K562 (cell line): ENCODE results near the gene CASP9. TPM values are rescaled to one million over a fixed set of nuclear protein-coding genes. Genes with fewer than 3 reads are reported as not detected.

Experiments used
- ATF7 ChIP-seq: fragments of 450-650 bp; IDR thresholded peaks from 2 replicates; pipeline ENCODE4 v1.7.1; 2014; ENCODE audit warnings: mild to moderate bottlenecking, moderate library complexity
- CBX5 ChIP-seq: IDR thresholded peaks from 2 replicates; pipeline ENCODE4 v1.6.1; 2014; ENCODE audit warnings: low read depth, borderline replicate concordance
- FOS ChIP-seq: IDR thresholded peaks from 3 replicates; pipeline ENCODE4 v1.6.1; 2011; ENCODE audit not compliant: insufficient read length; ENCODE audit errors: extremely low read depth
- KDM5B ChIP-seq: fragments of 200-600 bp; sonication (generic); IDR thresholded peaks from 2 replicates; pipeline ENCODE4 v1.6.1; 2012; ENCODE audit warnings: low read depth, mild to moderate bottlenecking, moderate library complexity, low read length, control low read depth, inconsistent platforms; ENCODE audit not compliant: insufficient replicate concordance
- MCM7 ChIP-seq, 2 experiments: fragments of 450-650 bp; IDR thresholded peaks; 2 replicates each; pipeline ENCODE4 v1.6.1; 2016 to 2018
- TARDBP ChIP-seq: fragments of 450-650 bp; IDR thresholded peaks from 2 replicates; pipeline ENCODE4 v1.6.1; 2016
- TEAD1 ChIP-seq, 2 experiments: fragments of 450-650 bp in 1 of 2; sonication (generic) in 1 of 2; formaldehyde crosslinking; IDR thresholded peaks; 2 replicates each; pipeline versions ENCODE4 v1.4.0 to v1.8.0; 2020 to 2022; ENCODE audit warnings: mild to moderate bottlenecking in 2 of 2, missing genetic modification reagents in 1 of 2
- ZNF695 ChIP-seq: fragments of 450-650 bp; formaldehyde crosslinking; IDR thresholded peaks from 2 replicates; pipeline ENCODE4 v1.4.0; 2020; ENCODE audit warnings: mild to moderate bottlenecking, moderate library complexity
- ZNF696 ChIP-seq: fragments of 250-450 bp; sonication (Bioruptor Pico); conservative IDR thresholded peaks from 2 replicates; pipeline ENCODE4 v1.4.0; 2020; ENCODE audit warnings: mild to moderate bottlenecking, moderate library complexity
- polyA plus RNA-seq, 8 experiments: library from polyadenylated mRNA; depleted of rRNA in 4 of 8; stranded (reverse) in 5 of 8; unstranded in 3 of 8; fragments of >200 nt; fragmentation: Nextera tagmentation in 2 of 8; fragmentation: Illumina TruSeq in 1 of 8; extraction: Ambion mirVana in 2 of 8; extraction: Trizol in 1 of 8; gene quantifications; 2 replicates each; pipeline versions ENCODE4 v1.2.1 to v1.2.3, GENCODE V29; 2011 to 2014; ENCODE audit warnings: inconsistent platforms in 1 of 8, missing spikeins in 1 of 8
- total RNA-seq, 7 experiments: library from RNA; depleted of rRNA in 6 of 7; stranded (reverse); fragments of >200 nt in 6 of 7; fragmentation: Illumina TruSeq in 2 of 7; extraction: Trizol in 2 of 7; gene quantifications; 2 replicates each; pipeline versions ENCODE4 v1.2.1 to v1.2.3, GENCODE V29; 2011 to 2021; ENCODE audit warnings: low replicate concordance in 1 of 7
- TF ChIP-seq, protein P1 (sequence below): fragments of 450-650 bp; IDR thresholded peaks from 2 replicates; pipeline ENCODE4 v1.6.1; 2016; ENCODE audit warnings: mild to moderate bottlenecking, moderate library complexity
- TF ChIP-seq, protein P2 (sequence below), 2 experiments: fragments of 450-650 bp in 1 of 2; sonication (generic) in 1 of 2; formaldehyde crosslinking; conservative IDR thresholded peaks; 2 replicates each; pipeline versions ENCODE4 v1.4.0 to v1.8.1; 2020 to 2022; ENCODE audit warnings: mild to moderate bottlenecking in 1 of 2, missing genetic modification reagents in 1 of 2
- TF ChIP-seq, protein P3 (sequence below): fragments of 450-650 bp; IDR thresholded peaks from 2 replicates; pipeline ENCODE4 v1.6.1; 2017; ENCODE audit warnings: antibody characterized with exemption
- TF ChIP-seq, protein P4 (sequence below): fragments of 250-450 bp; sonication (Bioruptor Pico); IDR thresholded peaks from 2 replicates; pipeline ENCODE4 v1.5.0; 2021

CASP9 gene
- total and polyA plus RNA-seq, 9 of the 15 experiments (the other 6 are each of a cell fraction or from before 2014, with no cell fraction given) = 10.8 to 54.1 (median 30.7) TPM

DNA sequence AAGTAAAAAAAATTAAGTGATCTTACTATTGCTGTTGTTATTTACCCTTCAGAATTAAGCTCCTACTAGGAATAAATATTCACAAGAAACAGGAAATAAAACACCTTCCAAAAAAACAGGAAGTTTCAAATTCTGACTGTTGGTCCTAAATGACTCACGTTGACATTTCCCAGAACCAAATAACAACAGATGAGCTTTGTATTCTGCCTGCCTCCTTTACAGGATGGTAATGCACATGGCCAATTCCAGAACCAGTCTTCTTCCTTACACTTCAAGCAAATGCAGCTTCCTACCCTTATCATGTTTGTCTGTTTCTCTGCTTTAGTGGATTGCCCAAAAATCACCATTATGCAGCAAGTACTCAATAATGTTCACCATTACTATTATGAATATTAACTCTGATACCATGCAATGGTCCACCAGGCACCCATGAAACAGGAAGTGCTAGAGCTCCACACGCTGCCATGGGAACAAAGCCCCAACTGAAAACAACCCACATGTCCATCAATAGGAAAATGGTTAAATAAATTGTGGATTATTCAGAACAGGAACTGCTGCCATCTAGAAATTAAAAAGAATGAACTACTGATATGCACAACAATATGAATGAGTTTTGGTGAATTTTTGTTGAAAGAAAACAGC, 8.9 kb downstream of the CASP9 start (continued):
- TF ChIP-seq, protein P1, sequence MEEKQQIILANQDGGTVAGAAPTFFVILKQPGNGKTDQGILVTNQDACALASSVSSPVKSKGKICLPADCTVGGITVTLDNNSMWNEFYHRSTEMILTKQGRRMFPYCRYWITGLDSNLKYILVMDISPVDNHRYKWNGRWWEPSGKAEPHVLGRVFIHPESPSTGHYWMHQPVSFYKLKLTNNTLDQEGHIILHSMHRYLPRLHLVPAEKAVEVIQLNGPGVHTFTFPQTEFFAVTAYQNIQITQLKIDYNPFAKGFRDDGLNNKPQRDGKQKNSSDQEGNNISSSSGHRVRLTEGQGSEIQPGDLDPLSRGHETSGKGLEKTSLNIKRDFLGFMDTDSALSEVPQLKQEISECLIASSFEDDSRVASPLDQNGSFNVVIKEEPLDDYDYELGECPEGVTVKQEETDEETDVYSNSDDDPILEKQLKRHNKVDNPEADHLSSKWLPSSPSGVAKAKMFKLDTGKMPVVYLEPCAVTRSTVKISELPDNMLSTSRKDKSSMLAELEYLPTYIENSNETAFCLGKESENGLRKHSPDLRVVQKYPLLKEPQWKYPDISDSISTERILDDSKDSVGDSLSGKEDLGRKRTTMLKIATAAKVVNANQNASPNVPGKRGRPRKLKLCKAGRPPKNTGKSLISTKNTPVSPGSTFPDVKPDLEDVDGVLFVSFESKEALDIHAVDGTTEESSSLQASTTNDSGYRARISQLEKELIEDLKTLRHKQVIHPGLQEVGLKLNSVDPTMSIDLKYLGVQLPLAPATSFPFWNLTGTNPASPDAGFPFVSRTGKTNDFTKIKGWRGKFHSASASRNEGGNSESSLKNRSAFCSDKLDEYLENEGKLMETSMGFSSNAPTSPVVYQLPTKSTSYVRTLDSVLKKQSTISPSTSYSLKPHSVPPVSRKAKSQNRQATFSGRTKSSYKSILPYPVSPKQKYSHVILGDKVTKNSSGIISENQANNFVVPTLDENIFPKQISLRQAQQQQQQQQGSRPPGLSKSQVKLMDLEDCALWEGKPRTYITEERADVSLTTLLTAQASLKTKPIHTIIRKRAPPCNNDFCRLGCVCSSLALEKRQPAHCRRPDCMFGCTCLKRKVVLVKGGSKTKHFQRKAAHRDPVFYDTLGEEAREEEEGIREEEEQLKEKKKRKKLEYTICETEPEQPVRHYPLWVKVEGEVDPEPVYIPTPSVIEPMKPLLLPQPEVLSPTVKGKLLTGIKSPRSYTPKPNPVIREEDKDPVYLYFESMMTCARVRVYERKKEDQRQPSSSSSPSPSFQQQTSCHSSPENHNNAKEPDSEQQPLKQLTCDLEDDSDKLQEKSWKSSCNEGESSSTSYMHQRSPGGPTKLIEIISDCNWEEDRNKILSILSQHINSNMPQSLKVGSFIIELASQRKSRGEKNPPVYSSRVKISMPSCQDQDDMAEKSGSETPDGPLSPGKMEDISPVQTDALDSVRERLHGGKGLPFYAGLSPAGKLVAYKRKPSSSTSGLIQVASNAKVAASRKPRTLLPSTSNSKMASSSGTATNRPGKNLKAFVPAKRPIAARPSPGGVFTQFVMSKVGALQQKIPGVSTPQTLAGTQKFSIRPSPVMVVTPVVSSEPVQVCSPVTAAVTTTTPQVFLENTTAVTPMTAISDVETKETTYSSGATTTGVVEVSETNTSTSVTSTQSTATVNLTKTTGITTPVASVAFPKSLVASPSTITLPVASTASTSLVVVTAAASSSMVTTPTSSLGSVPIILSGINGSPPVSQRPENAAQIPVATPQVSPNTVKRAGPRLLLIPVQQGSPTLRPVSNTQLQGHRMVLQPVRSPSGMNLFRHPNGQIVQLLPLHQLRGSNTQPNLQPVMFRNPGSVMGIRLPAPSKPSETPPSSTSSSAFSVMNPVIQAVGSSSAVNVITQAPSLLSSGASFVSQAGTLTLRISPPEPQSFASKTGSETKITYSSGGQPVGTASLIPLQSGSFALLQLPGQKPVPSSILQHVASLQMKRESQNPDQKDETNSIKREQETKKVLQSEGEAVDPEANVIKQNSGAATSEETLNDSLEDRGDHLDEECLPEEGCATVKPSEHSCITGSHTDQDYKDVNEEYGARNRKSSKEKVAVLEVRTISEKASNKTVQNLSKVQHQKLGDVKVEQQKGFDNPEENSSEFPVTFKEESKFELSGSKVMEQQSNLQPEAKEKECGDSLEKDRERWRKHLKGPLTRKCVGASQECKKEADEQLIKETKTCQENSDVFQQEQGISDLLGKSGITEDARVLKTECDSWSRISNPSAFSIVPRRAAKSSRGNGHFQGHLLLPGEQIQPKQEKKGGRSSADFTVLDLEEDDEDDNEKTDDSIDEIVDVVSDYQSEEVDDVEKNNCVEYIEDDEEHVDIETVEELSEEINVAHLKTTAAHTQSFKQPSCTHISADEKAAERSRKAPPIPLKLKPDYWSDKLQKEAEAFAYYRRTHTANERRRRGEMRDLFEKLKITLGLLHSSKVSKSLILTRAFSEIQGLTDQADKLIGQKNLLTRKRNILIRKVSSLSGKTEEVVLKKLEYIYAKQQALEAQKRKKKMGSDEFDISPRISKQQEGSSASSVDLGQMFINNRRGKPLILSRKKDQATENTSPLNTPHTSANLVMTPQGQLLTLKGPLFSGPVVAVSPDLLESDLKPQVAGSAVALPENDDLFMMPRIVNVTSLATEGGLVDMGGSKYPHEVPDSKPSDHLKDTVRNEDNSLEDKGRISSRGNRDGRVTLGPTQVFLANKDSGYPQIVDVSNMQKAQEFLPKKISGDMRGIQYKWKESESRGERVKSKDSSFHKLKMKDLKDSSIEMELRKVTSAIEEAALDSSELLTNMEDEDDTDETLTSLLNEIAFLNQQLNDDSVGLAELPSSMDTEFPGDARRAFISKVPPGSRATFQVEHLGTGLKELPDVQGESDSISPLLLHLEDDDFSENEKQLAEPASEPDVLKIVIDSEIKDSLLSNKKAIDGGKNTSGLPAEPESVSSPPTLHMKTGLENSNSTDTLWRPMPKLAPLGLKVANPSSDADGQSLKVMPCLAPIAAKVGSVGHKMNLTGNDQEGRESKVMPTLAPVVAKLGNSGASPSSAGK = no peak
- TF ChIP-seq ZNF695 (CRISPR knock-in tag) (no peak), MCM7 (IDR thresholded peaks at IDR 0.05) (no peak), TEAD1 (CRISPR knock-in tag; IDR thresholded peaks at IDR 0.05) (no peak), KDM5B (no peak), ATF7 (0 out of 2 replicates have a peak, but pooled peaks have one; percentile 16), CBX5 (no peak), TARDBP (no peak), FOS (no peak), ZNF696 (CRISPR knock-in tag) (no peak)
- TF ChIP-seq, protein P2, sequence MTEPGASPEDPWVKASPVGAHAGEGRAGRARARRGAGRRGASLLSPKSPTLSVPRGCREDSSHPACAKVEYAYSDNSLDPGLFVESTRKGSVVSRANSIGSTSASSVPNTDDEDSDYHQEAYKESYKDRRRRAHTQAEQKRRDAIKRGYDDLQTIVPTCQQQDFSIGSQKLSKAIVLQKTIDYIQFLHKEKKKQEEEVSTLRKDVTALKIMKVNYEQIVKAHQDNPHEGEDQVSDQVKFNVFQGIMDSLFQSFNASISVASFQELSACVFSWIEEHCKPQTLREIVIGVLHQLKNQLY (CRISPR knock-in tag; conservative IDR thresholded peaks at IDR 0.05) = no peak
- TF ChIP-seq, protein P3, sequence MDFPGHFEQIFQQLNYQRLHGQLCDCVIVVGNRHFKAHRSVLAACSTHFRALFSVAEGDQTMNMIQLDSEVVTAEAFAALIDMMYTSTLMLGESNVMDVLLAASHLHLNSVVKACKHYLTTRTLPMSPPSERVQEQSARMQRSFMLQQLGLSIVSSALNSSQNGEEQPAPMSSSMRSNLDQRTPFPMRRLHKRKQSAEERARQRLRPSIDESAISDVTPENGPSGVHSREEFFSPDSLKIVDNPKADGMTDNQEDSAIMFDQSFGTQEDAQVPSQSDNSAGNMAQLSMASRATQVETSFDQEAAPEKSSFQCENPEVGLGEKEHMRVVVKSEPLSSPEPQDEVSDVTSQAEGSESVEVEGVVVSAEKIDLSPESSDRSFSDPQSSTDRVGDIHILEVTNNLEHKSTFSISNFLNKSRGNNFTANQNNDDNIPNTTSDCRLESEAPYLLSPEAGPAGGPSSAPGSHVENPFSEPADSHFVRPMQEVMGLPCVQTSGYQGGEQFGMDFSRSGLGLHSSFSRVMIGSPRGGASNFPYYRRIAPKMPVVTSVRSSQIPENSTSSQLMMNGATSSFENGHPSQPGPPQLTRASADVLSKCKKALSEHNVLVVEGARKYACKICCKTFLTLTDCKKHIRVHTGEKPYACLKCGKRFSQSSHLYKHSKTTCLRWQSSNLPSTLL = no peak
- TF ChIP-seq, protein P4, sequence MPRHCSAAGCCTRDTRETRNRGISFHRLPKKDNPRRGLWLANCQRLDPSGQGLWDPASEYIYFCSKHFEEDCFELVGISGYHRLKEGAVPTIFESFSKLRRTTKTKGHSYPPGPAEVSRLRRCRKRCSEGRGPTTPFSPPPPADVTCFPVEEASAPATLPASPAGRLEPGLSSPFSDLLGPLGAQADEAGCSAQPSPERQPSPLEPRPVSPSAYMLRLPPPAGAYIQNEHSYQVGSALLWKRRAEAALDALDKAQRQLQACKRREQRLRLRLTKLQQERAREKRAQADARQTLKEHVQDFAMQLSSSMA (CRISPR knock-in tag) = no peak
